HTR-8/SVneo (cell line): ENCODE measurements around the gene AVPR2.
A peak's percentile ranks its signal among the peaks of the same experiment; 100 is the strongest.

ENCODE experiments used
- DNase-seq: peaks from one replicate; pipeline ENCODE4 v3.0.0; 2011; ENCODE audit warnings: low spot score, mixed read lengths; ENCODE audit not compliant: insufficient read length
- FAIRE-seq: peaks from 2 replicates; lab custom pipeline; 2011; peaks lifted over from hg19 to GRCh38; lab: Jason Lieb, UNC

AVPR2 gene

DNA sequence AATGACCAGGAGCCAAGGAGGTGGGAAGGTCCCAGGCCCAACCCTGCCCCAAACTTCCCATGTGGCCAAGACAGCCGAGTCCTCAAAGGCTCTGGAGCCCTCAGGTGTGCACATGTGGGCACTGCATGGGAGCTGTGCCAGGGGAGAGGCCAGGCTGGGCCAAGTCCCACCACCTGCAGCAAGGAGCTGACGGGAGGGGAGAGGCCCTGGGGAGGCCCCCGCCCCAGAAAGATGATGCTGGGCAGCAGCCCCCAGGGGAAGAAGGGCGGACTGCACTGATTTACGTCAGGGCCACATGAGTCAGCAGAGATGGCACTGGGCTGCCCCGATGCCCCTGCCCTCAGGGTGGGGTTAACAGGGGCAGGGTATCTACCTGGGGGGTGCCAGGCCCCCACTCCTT, 19.9 kb upstream of the AVPR2 start:
- no peak for FAIRE-seq
- no peak for DNase-seq

DNA sequence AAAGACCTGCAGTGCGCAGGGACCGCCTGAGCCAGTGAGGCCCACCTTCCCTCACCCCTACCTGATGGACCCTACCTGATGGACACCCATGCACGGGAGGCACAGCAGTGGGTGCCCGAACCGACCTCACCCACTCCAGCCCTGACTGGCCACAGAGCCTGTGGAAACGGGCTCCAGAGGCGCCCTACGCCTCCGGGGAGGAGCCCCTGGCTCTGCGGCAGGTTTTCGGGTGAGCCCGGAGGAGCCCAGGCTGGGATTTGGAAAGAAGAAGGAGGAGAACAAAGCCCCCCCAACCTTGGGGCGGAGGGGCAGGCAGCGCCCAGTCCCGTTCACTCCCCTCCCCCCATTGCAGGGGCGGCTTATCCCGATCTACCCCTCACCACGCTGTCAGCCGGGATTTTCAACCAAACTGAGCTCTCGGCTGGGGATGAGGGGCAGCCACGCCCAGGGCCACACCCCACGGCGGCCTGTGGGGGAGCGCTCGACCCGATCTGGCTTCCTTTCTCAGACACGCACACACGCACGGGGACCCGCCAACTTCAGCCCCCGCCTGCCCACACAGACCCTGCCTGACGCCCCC, 19.2 kb upstream of the AVPR2 start:
- FAIRE-seq, result no peak

DNA sequence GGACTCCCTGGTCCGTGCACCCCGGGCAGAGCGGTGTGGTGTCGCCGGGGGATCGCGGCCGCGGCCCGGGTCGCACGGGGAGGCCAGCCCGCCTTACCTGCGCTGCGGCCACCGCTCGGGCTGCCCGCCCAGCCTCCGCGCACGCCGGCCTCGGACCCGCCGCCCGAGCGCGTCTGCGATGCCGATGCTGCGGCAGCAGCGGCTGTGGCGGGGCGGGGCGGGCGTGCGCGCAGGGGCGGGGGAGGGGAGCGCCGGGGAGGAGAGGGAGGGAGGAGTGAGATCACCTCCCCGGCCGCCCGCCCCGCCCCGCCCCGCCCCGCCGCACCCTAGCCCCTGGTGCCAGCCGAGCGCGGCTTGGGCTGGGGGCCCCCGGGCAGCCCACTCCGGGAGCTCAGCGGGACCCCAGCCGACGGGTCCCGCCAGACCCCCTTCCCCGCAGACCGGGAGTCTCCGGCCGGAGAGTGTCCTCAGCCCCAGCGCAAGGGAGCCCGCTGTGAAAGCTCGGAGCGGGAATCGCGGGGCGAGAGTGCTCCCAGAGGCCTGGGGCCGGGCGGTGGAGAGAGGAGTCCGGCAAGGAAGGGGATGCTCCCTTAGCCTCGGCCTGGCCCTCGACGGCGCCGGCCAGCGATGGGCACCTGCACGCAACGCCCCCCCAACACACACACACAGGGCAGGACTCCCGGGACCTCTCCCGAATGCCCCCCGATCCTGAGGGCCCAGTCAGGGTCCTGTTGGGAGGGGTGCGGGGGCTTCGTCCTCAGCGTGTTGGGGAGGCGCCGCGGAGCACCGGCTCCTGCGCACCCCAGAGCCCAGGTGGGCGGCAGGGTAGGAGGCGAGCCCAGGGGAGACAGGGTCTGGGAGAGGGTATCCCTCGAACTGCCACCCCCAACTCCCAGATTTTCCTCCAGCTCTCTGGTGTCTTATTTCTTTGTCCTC, 18.2 kb upstream of the AVPR2 start, which contains the start of gene L1CAM:
Gene L1CAM (minus strand): TSS at position 206 of the 936 bp plus-strand sequence. CDS start 10,337 bp downstream, outside the sequence.
- DNase-seq, result peak; percentile 14
- no peak for FAIRE-seq

More for the DNA sequence above, 19.2 kb upstream of the AVPR2 start:
- DNase-seq, result peak; percentile 20

DNA sequence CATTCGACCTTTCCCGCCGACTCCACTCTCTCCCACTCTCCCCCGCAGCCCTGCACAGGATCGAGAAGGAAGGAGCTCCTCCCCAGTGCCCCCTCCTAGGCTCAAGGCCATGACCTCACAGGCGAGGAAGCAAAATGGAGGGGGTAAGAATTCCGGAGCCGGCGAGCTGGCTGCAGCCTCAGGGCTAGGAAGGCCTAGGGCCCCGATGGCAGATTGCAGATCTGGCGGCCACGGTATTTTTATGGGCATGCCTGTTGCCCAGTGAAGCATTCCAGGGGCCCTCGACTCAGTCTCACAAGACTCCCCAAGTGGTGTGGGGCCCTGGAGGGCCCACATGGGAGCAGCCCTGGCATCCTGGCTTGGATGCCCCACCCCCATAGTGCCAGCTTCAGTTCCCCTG, 17.6 kb upstream of the AVPR2 start:
- DNase-seq (peak; percentile 41), FAIRE-seq (no peak)

DNA sequence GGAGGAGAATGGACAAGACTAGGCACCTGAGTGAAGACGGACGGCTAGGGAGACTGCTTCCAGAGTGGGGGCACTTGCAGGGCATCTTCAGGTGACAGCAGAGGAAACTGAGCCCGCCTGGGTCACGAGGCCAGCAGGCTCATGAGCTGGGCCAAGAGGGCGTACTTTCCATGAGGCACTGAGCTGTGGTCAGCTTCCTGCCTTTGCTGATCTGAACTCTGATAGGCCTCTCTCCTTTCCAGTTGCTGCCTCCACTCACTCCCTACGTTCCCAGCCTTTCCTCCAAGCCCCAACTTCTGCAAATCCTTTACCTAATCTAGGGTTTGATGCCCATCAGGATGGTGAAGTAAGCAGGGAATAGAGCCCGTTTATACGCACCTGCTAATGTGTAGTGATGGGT, 17.1 kb upstream of the AVPR2 start:
- DNase-seq (no peak), FAIRE-seq (no peak)

DNA sequence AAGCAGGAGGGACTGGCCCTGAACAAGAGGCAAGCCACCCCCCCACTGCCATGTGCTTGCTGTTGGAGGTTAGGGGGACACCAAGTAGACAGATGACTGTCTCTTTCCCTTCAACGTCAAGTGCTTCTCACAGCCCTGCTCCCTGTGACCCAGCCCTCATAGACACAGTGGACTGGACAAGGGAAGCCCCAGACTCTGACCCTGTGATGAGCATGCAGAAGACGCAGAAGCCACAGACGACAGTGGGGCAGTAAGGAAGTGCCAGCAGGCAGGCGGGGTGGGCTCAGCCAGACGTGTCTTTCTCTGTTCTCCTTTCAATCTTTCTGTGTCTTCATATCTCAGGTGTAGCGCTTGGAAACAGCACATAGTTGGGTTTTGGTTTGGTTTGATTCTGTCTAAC, 16.1 kb upstream of the AVPR2 start:
- no peak for FAIRE-seq

DNA sequence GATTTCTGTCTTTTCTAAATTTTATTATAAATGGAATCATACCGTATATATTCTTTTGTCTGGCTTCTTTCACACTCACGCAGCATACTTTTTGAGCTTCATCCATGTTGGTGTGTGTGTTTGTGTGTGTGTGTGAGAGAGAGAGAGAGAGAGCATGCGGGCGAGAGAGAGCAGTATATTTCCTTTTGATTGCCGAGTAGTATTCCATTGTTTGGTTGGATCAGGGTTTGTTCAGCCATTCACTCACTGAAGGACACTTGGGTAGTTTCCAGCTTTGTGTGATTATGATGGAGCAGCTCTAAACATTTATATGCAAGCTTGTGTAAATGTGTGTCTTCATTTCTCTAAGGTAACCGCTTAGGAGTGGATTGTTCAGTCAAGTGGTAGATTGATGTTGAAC, 15.3 kb upstream of the AVPR2 start:
- DNase-seq, result no peak
- no peak for FAIRE-seq

More for the DNA sequence above, 16.1 kb upstream of the AVPR2 start:
- DNase-seq, result no peak

DNA sequence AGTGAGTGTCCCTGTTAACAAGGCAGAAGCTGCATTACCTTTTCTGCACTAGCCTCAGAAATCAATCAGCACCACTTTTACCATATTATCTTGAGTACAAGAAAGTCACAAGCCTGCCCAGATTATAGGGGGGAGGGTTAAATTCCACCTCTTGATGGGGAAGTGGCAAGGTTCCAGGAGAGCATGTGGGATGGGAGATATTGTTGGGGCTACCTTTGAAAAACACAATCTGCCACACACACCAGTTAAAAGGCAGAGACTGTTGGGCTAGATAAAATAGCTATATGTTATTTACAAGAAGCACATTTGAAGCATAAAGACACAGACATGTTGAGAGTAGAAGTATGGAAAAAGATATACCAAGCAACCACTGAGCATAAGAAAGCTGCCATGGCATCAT, 6.6 kb upstream of the AVPR2 start:
- DNase-seq (no peak), FAIRE-seq (no peak)

DNA sequence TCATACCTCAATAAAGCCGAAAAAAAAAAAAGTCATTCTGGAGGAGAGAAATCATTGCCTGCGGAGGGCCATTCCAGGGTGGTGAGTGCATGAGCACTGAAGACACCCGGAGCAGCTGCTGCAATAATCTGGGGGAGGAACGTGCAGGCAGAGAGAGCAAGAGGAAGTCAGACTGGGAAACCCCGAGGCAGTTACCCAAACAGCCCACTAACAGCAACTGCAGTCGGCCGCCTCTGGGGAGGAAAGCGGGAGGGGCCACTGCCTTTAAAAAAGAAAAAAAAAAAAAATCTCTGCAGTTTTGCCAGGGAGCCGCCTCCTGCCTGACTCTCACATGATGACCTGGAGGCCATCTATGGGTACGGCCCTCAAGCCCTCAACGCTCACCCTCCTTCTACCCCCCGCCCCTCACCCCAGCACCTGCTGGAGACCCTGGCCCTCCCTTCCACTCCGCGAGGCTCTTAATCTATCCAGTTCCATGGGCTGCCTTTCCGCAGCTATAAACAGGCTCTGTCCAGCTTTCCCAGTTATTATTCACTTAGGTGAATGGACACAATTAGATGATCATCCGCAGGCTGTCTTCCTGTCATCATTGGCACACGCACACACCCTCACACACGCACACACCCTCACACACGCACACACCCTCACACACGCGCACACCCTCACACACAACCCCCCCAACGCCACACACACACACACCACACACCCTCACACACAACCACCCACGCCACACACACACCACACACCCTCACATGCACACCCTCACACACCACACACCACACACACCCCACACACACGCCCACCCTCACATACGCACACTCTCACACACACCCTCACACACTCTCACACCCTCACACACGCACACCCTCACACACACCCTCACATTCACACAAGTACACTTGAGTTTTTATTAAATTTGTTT, 3.4 kb upstream of the AVPR2 start:
- DNase-seq, result peak; percentile 81
- peak; percentile 91 for FAIRE-seq

DNA sequence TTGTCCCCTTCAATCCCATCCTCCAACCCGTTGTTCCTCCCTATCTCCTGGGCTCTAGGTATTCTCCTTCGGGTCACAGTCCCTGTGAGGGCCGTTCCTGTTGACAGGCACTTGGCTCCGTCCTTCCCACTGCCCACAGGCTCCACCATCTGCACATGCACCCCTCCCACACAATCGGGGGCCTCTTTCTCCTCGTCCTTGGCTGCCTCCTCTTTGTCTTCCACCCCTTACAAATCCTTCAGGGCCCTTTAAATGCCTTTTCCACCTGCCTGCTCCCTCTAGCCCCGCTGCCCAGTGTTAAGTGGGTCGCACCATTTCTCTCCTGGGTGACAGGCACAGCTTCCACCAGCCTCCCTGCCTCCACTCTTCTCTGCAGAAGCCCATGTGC, 2.7 kb upstream of the AVPR2 start:
- DNase-seq, result no peak

DNA sequence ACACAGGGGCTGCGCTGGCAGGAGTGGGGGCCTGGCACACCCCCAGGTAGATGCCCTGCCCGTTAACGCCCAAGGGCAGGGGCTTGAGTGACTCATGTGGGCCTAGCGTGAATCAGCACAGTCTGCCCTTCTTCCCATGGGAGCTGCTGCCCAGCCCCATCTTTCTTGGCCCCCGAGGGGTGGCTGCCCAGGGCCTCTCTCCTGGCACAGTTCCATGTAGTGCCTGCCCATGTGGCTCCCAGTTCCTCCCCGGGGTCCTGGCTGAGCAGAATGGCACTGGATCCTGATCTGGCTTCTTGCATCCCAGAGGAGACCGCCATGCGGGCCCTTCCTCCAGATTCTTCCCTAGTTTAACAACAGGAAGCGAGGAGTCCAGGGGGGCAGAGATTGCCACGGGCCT, 2.1 kb upstream of the AVPR2 start:
- no peak for DNase-seq
- FAIRE-seq, result no peak

More for the DNA sequence above, 2.7 kb upstream of the AVPR2 start:
- no peak for FAIRE-seq

DNA sequence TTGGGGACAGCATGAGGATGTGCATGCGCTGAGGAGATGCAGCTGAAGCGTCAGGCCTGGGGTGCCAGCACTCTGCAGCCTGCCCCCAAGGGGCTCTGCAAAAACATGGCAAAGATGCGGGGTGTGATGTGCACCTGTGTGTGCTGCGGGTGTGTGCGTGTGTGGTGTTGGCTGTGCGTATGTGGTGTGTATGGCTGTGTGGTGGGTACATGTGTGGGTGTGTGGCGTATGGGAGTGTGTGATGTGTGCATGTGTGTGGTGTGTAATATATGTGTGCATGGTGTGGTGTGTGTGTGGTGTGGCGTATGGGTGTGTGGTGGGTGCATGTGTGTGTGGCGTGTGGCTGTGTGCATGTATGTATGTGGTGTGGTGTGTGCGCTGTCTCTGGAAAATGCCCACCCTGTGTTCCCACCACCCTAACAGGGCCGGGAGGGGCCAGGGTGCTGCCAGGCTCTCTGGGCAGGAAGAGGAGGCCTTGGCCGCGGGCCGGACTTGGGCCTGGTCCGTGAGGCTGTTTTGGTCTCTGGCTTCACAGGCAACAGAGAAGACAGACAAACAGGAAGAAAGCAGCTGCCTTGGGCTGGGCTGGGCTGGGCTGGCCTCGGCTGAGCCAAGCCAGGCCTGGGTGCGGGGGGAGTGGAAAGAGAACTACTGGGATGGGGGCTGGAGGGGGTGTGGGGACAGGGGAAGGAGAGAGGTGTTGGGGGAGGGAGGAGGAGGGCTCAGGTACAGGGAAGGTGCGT, 1.1 kb upstream of the AVPR2 start:
- peak; percentile 89 for FAIRE-seq
- no peak for DNase-seq

DNA sequence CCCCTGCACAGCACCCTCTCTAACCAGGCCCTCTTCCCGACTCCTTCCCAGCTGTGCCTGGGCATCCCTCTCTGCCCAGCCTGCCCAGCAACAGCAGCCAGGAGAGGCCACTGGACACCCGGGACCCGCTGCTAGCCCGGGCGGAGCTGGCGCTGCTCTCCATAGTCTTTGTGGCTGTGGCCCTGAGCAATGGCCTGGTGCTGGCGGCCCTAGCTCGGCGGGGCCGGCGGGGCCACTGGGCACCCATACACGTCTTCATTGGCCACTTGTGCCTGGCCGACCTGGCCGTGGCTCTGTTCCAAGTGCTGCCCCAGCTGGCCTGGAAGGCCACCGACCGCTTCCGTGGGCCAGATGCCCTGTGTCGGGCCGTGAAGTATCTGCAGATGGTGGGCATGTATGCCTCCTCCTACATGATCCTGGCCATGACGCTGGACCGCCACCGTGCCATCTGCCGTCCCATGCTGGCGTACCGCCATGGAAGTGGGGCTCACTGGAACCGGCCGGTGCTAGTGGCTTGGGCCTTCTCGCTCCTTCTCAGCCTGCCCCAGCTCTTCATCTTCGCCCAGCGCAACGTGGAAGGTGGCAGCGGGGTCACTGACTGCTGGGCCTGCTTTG, 1.1 kb downstream of the AVPR2 start:
- FAIRE-seq (no peak), DNase-seq (no peak)

DNA sequence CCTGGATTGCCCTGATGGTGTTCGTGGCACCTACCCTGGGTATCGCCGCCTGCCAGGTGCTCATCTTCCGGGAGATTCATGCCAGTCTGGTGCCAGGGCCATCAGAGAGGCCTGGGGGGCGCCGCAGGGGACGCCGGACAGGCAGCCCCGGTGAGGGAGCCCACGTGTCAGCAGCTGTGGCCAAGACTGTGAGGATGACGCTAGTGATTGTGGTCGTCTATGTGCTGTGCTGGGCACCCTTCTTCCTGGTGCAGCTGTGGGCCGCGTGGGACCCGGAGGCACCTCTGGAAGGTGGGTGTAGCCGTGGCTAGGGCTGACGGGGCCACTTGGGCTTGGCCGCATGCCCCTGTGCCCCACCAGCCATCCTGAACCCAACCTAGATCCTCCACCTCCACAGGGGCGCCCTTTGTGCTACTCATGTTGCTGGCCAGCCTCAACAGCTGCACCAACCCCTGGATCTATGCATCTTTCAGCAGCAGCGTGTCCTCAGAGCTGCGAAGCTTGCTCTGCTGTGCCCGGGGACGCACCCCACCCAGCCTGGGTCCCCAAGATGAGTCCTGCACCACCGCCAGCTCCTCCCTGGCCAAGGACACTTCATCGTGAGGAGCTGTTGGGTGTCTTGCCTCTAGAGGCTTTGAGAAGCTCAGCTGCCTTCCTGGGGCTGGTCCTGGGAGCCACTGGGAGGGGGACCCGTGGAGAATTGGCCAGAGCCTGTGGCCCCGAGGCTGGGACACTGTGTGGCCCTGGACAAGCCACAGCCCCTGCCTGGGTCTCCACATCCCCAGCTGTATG, 1.8 kb downstream of the AVPR2 start:
- DNase-seq (no peak), FAIRE-seq (no peak)

DNA sequence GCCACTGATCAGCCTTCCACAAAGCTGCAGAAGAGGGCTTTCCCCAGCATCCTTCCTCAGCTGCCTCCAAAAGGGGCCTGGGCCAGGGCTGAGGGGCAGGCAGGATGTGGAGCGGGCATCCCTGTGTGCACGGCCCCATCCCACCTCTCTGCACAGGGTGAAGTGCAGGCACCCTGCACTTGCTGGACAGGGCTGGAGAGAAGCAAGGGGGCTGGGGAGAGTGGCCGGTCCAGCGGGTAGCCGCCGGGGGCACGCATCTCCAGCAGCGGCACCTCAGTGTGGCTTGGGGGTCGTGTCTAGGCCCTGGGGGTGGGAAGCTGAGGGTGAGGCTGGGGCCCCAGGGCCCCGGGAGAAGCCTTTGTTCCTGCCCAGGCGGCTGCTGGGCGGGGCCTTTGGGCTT, 3.0 kb downstream of the AVPR2 start:
- no peak for DNase-seq
- FAIRE-seq, result no peak

DNA sequence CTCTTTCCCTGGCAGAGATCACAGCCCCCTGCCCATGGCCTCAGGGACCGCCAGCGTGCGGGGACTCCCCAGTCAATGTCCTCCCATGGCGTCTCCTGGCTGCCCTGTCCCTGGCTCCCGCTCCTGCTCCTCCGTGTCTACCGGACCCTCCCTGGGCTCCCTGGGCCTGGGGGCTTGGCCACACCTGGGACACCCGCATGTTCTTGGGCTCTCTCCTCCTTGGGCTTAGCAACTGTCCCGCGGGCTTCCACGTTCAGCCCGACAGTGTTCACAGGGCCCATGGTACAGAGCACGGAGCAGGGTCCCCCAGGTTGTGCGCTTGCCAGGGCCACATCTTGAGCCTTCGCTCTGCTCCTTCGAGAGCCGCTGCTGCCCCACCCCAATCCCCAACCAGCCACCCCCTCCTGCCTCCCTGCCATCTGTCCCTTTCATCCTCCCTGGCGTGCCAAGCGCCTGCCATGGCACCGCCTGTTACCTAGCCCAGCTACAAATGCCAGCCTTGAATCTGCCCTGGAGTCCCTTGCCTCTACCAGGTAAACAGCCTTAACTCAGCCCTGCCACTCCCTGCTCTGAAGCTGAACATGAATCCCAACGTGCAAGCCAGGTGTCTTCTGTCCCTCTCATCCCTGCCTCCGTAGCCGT, 3.9 kb downstream of the AVPR2 start:
- no peak for FAIRE-seq

DNA sequence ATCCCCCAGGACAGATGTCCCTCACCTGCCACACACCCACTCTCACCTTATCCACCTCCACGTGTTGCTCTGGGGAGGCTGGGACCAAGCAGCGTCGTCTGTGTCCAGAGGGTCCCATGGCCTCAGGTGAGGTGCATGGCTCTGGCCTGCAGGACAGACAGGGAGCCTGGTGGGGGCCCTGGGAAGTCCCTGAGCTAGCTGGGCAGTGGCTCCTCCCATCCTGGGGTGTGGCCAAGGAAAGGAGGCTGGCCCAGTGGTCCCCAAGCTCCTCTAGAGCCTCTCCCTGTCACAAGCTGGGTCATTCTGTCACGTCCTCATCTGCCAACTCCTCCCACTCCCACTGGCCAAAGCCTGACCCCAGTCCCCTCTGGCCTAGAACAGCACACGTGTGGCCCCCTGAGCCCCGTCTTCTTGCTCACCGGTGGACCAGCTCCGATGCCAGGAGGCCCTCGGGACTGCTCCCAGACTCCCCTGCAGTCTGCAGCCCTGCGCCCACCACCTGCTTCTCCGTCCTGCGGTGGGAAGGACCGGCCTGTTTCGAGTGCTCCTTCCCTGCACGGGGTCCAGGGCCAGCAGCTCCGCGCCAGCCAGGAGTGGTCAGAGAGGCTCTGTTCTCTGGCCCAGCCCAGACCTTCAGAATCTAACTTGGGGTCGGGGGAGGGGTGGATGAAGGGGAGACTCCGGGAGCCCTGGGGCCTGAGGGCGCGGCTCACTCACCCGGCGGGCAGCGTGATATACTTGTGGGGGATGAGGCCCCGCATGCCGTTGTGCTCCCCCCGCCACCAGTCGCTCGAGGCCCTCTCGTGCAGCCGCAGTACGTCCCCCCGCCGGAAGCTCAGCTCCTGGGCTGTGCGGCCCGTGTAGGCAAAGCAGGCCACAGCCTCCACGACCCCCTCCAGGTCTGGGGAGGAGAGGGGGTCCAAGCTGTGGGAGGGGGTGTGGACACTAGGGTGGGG, 4.8 kb downstream of the AVPR2 start:
- DNase-seq, result no peak
- no peak for FAIRE-seq

More for the DNA sequence above, 3.9 kb downstream of the AVPR2 start:
- no peak for DNase-seq
